Measurements from ENCODE around the gene HPS4. TPM values are rescaled to one million over a fixed set of nuclear protein-coding genes. Genes with fewer than 3 reads are reported as not detected.

The HPS4 gene
- 14.3 to 17.0 TPM (median 14.4 TPM) in 5 replicates for total RNA-seq (2022; extraction: Qiagen RNA extraction)

GRCh38 chr22:26483439-26484359 lies at the start of gene HPS4, which contains the start of gene SRRD:
HPS4 (minus strand) TSS chr22:26483783; CDS start chr22:26481762, 2,021 bp downstream.
SRRD (plus strand) TSS chr22:26483877; CDS start chr22:26483891, 14 bp downstream.

GRCh38 chr22:26512149-26512793 lies 28.7 kb upstream of the HPS4 start, which contains the start of gene TFIP11:
TFIP11 (minus strand) TSS chr22:26512473; CDS start chr22:26510272, 2,201 bp downstream.

GRCh38 chr22:26428515-26429457 lies 54.8 kb downstream of the HPS4 start, which contains the start of gene ASPHD2:
ASPHD2 (plus strand) TSS chr22:26429260; CDS start chr22:26433616, 4,356 bp downstream.

Other genes starting within 250 kb of the HPS4 start
- gene ASPHD2, start 54.5 kb downstream of the HPS4 start, total RNA-seq (2022; extraction: Qiagen RNA extraction), result 1.2 to 1.6 TPM (median 1.4 TPM) in 5 replicates
- 18.2 to 21.5 TPM (median 18.8 TPM) in 5 replicates for gene SRRD, start 94 bp upstream of the HPS4 start, total RNA-seq (2022; extraction: Qiagen RNA extraction)
- 20.0 to 23.8 TPM (median 22.1 TPM) in 5 replicates for gene TFIP11, start 28.7 kb upstream of the HPS4 start, total RNA-seq (2022; extraction: Qiagen RNA extraction)
- gene TPST2, start 106.3 kb upstream of the HPS4 start, total RNA-seq (2022; extraction: Qiagen RNA extraction), result 8.0 to 9.0 TPM (median 8.8 TPM) in 5 replicates
- gene CRYBB1, start 134.2 kb upstream of the HPS4 start, total RNA-seq (2022; extraction: Qiagen RNA extraction), result not detected in 5 replicates
- gene CRYBA4, start 138.2 kb upstream of the HPS4 start, total RNA-seq (2022; extraction: Qiagen RNA extraction), result not detected in 5 replicates
- gene MIAT, start 173.8 kb upstream of the HPS4 start, total RNA-seq (2022; extraction: Qiagen RNA extraction), result 0.14 to 0.30 TPM (median 0.23 TPM) in 5 replicates